GM12878 (cell line): Measurements from ENCODE around the gene E2F1. TPM values are rescaled to one million over a fixed set of nuclear protein-coding genes. Genes with fewer than 3 reads are reported as not detected.

Experiments
- ATF2 ChIP-seq: IDR thresholded peaks from 2 replicates; pipeline ENCODE4 v1.6.1; 2012; ENCODE audit warnings: low read length, inconsistent platforms
- BCL11A ChIP-seq: IDR thresholded peaks from 2 replicates; pipeline ENCODE4 v1.6.1; 2011; ENCODE audit warnings: low read depth, low read length
- BHLHE40 ChIP-seq, 2 experiments: fragments of 450-650 bp in 1 of 2; IDR thresholded peaks; 2 replicates each; pipeline ENCODE4 v1.6.1; 2011 to 2017; ENCODE audit warnings: low read depth in 2 of 2, borderline replicate concordance in 1 of 2, improper control_type of control experiment in 1 of 2, low read length in 1 of 2, mild to moderate bottlenecking in 1 of 2
- ELK1 ChIP-seq: IDR thresholded peaks from 2 replicates; pipeline ENCODE4 v1.6.1; 2012; ENCODE audit warnings: low read depth, low read length, improper control_type of control experiment
- ESRRA ChIP-seq: IDR thresholded peaks from 2 replicates; pipeline ENCODE4 v1.6.1; 2012; ENCODE audit warnings: mild to moderate bottlenecking, low read length, improper control_type of control experiment
- FOXM1 ChIP-seq: IDR thresholded peaks from 2 replicates; pipeline ENCODE4 v1.6.1; 2012; ENCODE audit warnings: low read depth, mild to moderate bottlenecking, inconsistent platforms, low read length, moderate library complexity
- HDAC2 ChIP-seq: fragments of 200-600 bp; sonication (generic); IDR thresholded peaks from 2 replicates; pipeline ENCODE4 v1.6.1; 2017
- IKZF1 ChIP-seq: fragments of 450-650 bp; conservative IDR thresholded peaks from 2 replicates; pipeline ENCODE4 v1.6.1; 2017; ENCODE audit warnings: antibody characterized with exemption, mild to moderate bottlenecking
- MTA2 ChIP-seq: fragments of 450-650 bp; IDR thresholded peaks from 2 replicates; pipeline ENCODE4 v1.6.1; 2016; ENCODE audit warnings: low read depth, mild to moderate bottlenecking, moderate library complexity
- MYC ChIP-seq: IDR thresholded peaks from 2 replicates; pipeline ENCODE4 v1.6.1; 2011; ENCODE audit warnings: mild to moderate bottlenecking, low read length, moderate library complexity, inconsistent platforms; ENCODE audit not compliant: insufficient read depth, insufficient replicate concordance, insufficient read length, severe bottlenecking
- NR2F1 ChIP-seq: fragments of 450-650 bp; conservative IDR thresholded peaks from 2 replicates; pipeline ENCODE4 v1.6.1; 2017; ENCODE audit warnings: mild to moderate bottlenecking
- PBX3 ChIP-seq: IDR thresholded peaks from 2 replicates; pipeline ENCODE4 v1.6.1; 2011; ENCODE audit warnings: mild to moderate bottlenecking, low read depth, low read length, moderate library complexity; ENCODE audit not compliant: insufficient replicate concordance
- POLR2AphosphoS2 ChIP-seq: IDR thresholded peaks from 2 replicates; pipeline ENCODE4 v1.6.1; 2011; ENCODE audit warnings: low read depth, mild to moderate bottlenecking, low read length, improper control_type of control experiment, moderate library complexity
- SIN3A ChIP-seq: IDR thresholded peaks from 2 replicates; pipeline ENCODE4 v1.6.1; 2012; ENCODE audit warnings: low read depth, low read length, improper control_type of control experiment
- SRF ChIP-seq, 2 experiments: IDR thresholded peaks; 2 replicates each; pipeline ENCODE4 v1.6.1; 2011; ENCODE audit warnings: low read depth in 2 of 2, low read length in 2 of 2, mild to moderate bottlenecking in 1 of 2, moderate library complexity in 1 of 2
- TAF1 ChIP-seq: IDR thresholded peaks from 2 replicates; pipeline ENCODE4 v1.6.1; 2011; ENCODE audit warnings: mild to moderate bottlenecking, low read depth, low read length, borderline replicate concordance
- WRNIP1 ChIP-seq: IDR thresholded peaks from 2 replicates; pipeline ENCODE4 v1.6.1; 2011; ENCODE audit warnings: low read depth, low read length, improper control_type of control experiment, borderline replicate concordance
- ZNF384 ChIP-seq: IDR thresholded peaks from 2 replicates; pipeline ENCODE4 v1.6.1; 2012; ENCODE audit warnings: low read depth, mild to moderate bottlenecking, low read length, improper control_type of control experiment, borderline replicate concordance
- polyA plus RNA-seq, 11 experiments: library from polyadenylated mRNA; depleted of rRNA in 4 of 11; unstranded in 6 of 11; stranded (reverse) in 5 of 11; fragments of >200 nt; fragmentation: Nextera tagmentation in 4 of 11; fragmentation: Illumina TruSeq in 1 of 11; extraction: Ambion mirVana in 4 of 11; extraction: Trizol in 1 of 11; gene quantifications; 1 replicate in 1 of 11; 2 replicates in 10 of 11; pipeline versions ENCODE4 v1.2.1 to v1.2.3, GENCODE V29; 2011 to 2016; ENCODE audit warnings: inconsistent platforms in 2 of 11, missing spikeins in 2 of 11, low read depth in 1 of 11
- total RNA-seq, 4 experiments: library from RNA; depleted of rRNA in 3 of 4; stranded (reverse); fragments of >200 nt in 3 of 4; fragmentation: Illumina TruSeq in 1 of 4; extraction: Trizol in 1 of 4; gene quantifications; 2 replicates each; pipeline versions ENCODE4 v1.2.1 to v1.2.3, GENCODE V29; 2013 to 2021
- TF ChIP-seq, protein P1 (sequence below), 3 experiments: IDR thresholded peaks in 2 of 3; conservative IDR thresholded peaks in 1 of 3; 2 replicates each; pipeline ENCODE4 v1.5.1; 2011; ENCODE audit warnings: low read depth in 3 of 3, low read length in 3 of 3, mild to moderate bottlenecking in 3 of 3, control low read depth in 2 of 3, moderate library complexity in 2 of 3, inconsistent platforms in 1 of 3, mixed read lengths in 1 of 3; ENCODE audit not compliant: control insufficient read depth in 2 of 3, insufficient read depth in 1 of 3; ENCODE audit errors: extremely low read depth in 1 of 3
- TF ChIP-seq, protein P2 (sequence below): fragments of 450-650 bp; IDR thresholded peaks from 2 replicates; pipeline ENCODE4 v1.6.1; 2017; ENCODE audit warnings: mild to moderate bottlenecking, low read depth, inconsistent platforms; ENCODE audit not compliant: poor library complexity, severe bottlenecking

The E2F1 gene
- total and polyA plus RNA-seq, 10 of the 15 experiments (the other 5 are each of a cell fraction or from before 2014, with no cell fraction given) = 0.29 to 50.2 (median 19.7) TPM

- TF ChIP-seq FOXM1 = no peak
- peak; percentile 22; the same call in 1 of the 2 replicates for TF ChIP-seq ELK1
- 0 out of 2 replicates have a peak, but pooled peaks have one; percentile 26 for TF ChIP-seq POLR2AphosphoS2
- TF ChIP-seq ZNF384 = no peak
- no peak for TF ChIP-seq ATF2
- no peak for TF ChIP-seq ESRRA
- TF ChIP-seq MTA2 = no peak
- TF ChIP-seq IKZF1 = peak; percentile 90
- no peak; the same call in none of the 2 replicates for TF ChIP-seq SIN3A
- peak in 1 of 2 experiments; percentile 21; a peak in 1 of 4 replicates for TF ChIP-seq SRF (IDR thresholded peaks at IDR 0.05; ENCODE audit: low read depth in 2 of 2, low read length in 2 of 2)
- TF ChIP-seq, protein P1, sequence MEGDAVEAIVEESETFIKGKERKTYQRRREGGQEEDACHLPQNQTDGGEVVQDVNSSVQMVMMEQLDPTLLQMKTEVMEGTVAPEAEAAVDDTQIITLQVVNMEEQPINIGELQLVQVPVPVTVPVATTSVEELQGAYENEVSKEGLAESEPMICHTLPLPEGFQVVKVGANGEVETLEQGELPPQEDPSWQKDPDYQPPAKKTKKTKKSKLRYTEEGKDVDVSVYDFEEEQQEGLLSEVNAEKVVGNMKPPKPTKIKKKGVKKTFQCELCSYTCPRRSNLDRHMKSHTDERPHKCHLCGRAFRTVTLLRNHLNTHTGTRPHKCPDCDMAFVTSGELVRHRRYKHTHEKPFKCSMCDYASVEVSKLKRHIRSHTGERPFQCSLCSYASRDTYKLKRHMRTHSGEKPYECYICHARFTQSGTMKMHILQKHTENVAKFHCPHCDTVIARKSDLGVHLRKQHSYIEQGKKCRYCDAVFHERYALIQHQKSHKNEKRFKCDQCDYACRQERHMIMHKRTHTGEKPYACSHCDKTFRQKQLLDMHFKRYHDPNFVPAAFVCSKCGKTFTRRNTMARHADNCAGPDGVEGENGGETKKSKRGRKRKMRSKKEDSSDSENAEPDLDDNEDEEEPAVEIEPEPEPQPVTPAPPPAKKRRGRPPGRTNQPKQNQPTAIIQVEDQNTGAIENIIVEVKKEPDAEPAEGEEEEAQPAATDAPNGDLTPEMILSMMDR (IDR thresholded peaks at IDR 0.05 in 2 of 3, conservative IDR thresholded peaks at IDR 0.05 in 1 of 3; ENCODE audit: control insufficient read depth in 2 of 3, extremely low read depth in 1 of 3, insufficient read depth in 1 of 3, low read depth in 3 of 3, low read length in 3 of 3) = peak; percentile 14 to 23 (median 16); a peak in 1 of 6 replicates
- peak; percentile 50; the same call in 1 of the 2 replicates for TF ChIP-seq NR2F1
- TF ChIP-seq PBX3 = no peak
- TF ChIP-seq WRNIP1 = no peak
- peak; percentile 13; the same call in 1 of the 2 replicates for TF ChIP-seq TAF1
- TF ChIP-seq MYC = peak; percentile 75
- peak in 1 of 2 experiments; percentile 73; a peak in 2 of 4 replicates for TF ChIP-seq BHLHE40 (IDR thresholded peaks at IDR 0.05; ENCODE audit: borderline replicate concordance in 1 of 2, low read depth in 2 of 2, low read length in 1 of 2)
- TF ChIP-seq HDAC2 = 0 out of 2 replicates have a peak, but pooled peaks have one; percentile 46
- TF ChIP-seq, protein P2, sequence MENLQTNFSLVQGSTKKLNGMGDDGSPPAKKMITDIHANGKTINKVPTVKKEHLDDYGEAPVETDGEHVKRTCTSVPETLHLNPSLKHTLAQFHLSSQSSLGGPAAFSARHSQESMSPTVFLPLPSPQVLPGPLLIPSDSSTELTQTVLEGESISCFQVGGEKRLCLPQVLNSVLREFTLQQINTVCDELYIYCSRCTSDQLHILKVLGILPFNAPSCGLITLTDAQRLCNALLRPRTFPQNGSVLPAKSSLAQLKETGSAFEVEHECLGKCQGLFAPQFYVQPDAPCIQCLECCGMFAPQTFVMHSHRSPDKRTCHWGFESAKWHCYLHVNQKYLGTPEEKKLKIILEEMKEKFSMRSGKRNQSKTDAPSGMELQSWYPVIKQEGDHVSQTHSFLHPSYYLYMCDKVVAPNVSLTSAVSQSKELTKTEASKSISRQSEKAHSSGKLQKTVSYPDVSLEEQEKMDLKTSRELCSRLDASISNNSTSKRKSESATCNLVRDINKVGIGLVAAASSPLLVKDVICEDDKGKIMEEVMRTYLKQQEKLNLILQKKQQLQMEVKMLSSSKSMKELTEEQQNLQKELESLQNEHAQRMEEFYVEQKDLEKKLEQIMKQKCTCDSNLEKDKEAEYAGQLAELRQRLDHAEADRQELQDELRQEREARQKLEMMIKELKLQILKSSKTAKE = no peak
- TF ChIP-seq BCL11A = 0 out of 2 replicates have a peak, but pooled peaks have one; percentile 4
Observed at GRCh38 chr20:33732166-33732970, 46.2 kb upstream of the E2F1 start (continued).
